ENCODE measurements around the gene ATP5F1D. TPM values are rescaled to one million over a fixed set of nuclear protein-coding genes. Genes with fewer than 3 reads are reported as not detected.

The ATP5F1D gene
- total RNA-seq, 1 experiment from 2014 or later: 179 TPM

- Mint-ChIP-seq H3K4me1 (peaks cover 0 to 12% of the 10 kb centered on the region in 2 experiments; a peak in 2 of 4 replicates), H3K27ac (no peak overlapping the region), H3K27me3 (ENCODE audit: low read depth) (peaks cover 13% of the 10 kb centered on the region), H3K9me3 (no peaks in the 10 kb centered on the region), H3K4me3 (0 out of 5 replicates have a peak overlapping the region, but pooled peaks of 1 of the 2 experiments have one; percentile 77), H3K36me3 (ENCODE audit: insufficient read depth in 1 of 3, low read depth in 3 of 3) (peaks cover 0 to 4% (median 2%) of the 10 kb centered on the region in 3 experiments; a peak in 2 of 7 replicates)
- Histone ChIP-seq H3K56ac (ENCODE audit: insufficient read length, low read depth, low read length) (no peak overlapping the region), H4K5ac (ENCODE audit: insufficient read length, low read depth, low read length) (no peak overlapping the region), H3K4me2 (ENCODE audit: insufficient read depth, insufficient read length, low read length) (no peak overlapping the region), H2AFZ (ENCODE audit: low read length) (no peak overlapping the region), H4K91ac (ENCODE audit: insufficient read length, low read depth, low read length) (no peak overlapping the region), H4K8ac (replicated peaks; ENCODE audit: insufficient read length, low read depth, low read length) (no peak overlapping the region), H4K20me1 (ENCODE audit: control insufficient read depth, insufficient read depth, insufficient read length) (no peaks in the 10 kb centered on the region), H2BK15ac (ENCODE audit: low read depth, low read length) (no peak overlapping the region), H3K4ac (ENCODE audit: low read depth, low read length) (no peak overlapping the region), H2BK120ac (ENCODE audit: low read depth, low read length, poor library complexity, severe bottlenecking) (no peak overlapping the region), H3K79me2 (ENCODE audit: insufficient read depth, low read length) (peaks cover 1% of the 10 kb centered on the region; the same call in 1 of the 2 replicates), H3K4me1 (ENCODE audit: insufficient read depth, low read length) (no peaks in the 10 kb centered on the region), H2BK5ac (ENCODE audit: insufficient read length, low read length) (no peak overlapping the region), H3K79me1 (ENCODE audit: insufficient read depth, low read depth, low read length, poor library complexity, severe bottlenecking) (no peaks in the 10 kb centered on the region), H3K9me3 (ENCODE audit: control insufficient read depth, low read depth, low read length) (no peaks in the 10 kb centered on the region), H3K23me2 (ENCODE audit: insufficient read length, low read depth, low read length, poor library complexity, severe bottlenecking) (no peaks in the 10 kb centered on the region), H3K18ac (ENCODE audit: insufficient read length, low read depth, low read length) (no peak overlapping the region), H3T11ph (ENCODE audit: low read length) (no peak overlapping the region), H2BK20ac (ENCODE audit: low read depth, low read length, poor library complexity, severe bottlenecking) (no peak overlapping the region), H3K14ac (ENCODE audit: insufficient read depth, low read length) (no peak overlapping the region), H2BK12ac (ENCODE audit: insufficient read length, low read depth, low read length) (no peak overlapping the region), H2AK5ac (ENCODE audit: insufficient read length, low read length) (no peak overlapping the region), H3K27ac (ENCODE audit: insufficient read length, low read depth, low read length) (no peak overlapping the region), H3K27me3 (ENCODE audit: insufficient read depth, low read length) (no peaks in the 10 kb centered on the region), H3K23ac (ENCODE audit: insufficient read length, low read depth, low read length) (no peak overlapping the region), H3K9ac (ENCODE audit: extremely low read depth, insufficient read length, low read length) (no peak overlapping the region)
- no CpG with 5 or more reads among the region's 35 CpGs for WGBS (ENCODE audit: extremely low coverage, insufficient read length, low lambda C conversion rate)
- no peak for DNase-seq
- no peak for TF ChIP-seq CTCF (conservative IDR thresholded peaks at IDR 0.05)
Measured at GRCh38 chr19:1293782-1294604, 52.4 kb downstream of the ATP5F1D start.

Other genes with a start within 250 kb of the ATP5F1D start
- gene GRIN3B, start 241.3 kb upstream of the ATP5F1D start, total RNA-seq (2021): 1.0 and 1.4 TPM in 2 replicates
- 169 and 171 TPM in 2 replicates for gene TMEM259, start 220.6 kb upstream of the ATP5F1D start, total RNA-seq (2021)
- gene RNU6-2, start 220.2 kb upstream of the ATP5F1D start, total RNA-seq (2021): not detected in 2 replicates
- gene CNN2, start 215.1 kb upstream of the ATP5F1D start, total RNA-seq (2021): 524 and 529 TPM in 2 replicates
- 28.3 and 34.6 TPM in 2 replicates for gene ABCA7, start 201.6 kb upstream of the ATP5F1D start, total RNA-seq (2021)
- gene ARHGAP45, start 174.6 kb upstream of the ATP5F1D start, total RNA-seq (2021): 35.0 and 39.8 TPM in 2 replicates
- gene POLR2E, start 146.4 kb upstream of the ATP5F1D start, total RNA-seq (2021): 261 and 272 TPM in 2 replicates
- gene GPX4, start 137.8 kb upstream of the ATP5F1D start, total RNA-seq (2021): 355 and 363 TPM in 2 replicates
- gene SBNO2, start 67.5 kb upstream of the ATP5F1D start, total RNA-seq (2021): 41.3 and 46.3 TPM in 2 replicates
- gene STK11, start 36.0 kb upstream of the ATP5F1D start, total RNA-seq (2021): 74.3 and 75.5 TPM in 2 replicates
- gene CBARP, start 3.7 kb upstream of the ATP5F1D start, total RNA-seq (2021): 25.6 and 28.4 TPM in 2 replicates
- 286 and 300 TPM in 2 replicates for gene MIDN, start 6.8 kb downstream of the ATP5F1D start, total RNA-seq (2021)
- gene CIRBP, start 27.6 kb downstream of the ATP5F1D start, total RNA-seq (2021): 249 and 263 TPM in 2 replicates
- 56.4 and 63.0 TPM in 2 replicates for gene FAM174C, start 33.8 kb downstream of the ATP5F1D start, total RNA-seq (2021)
- gene EFNA2, start 44.1 kb downstream of the ATP5F1D start, total RNA-seq (2021): 14.3 TPM in 2 replicates
- 83.7 and 83.9 TPM in 2 replicates for gene NDUFS7, start 142.2 kb downstream of the ATP5F1D start, total RNA-seq (2021)
- gene GAMT, start 159.8 kb downstream of the ATP5F1D start, total RNA-seq (2021): 26.6 and 27.4 TPM in 2 replicates
- 255 and 265 TPM in 2 replicates for gene DAZAP1, start 165.8 kb downstream of the ATP5F1D start, total RNA-seq (2021)
- gene RPS15, start 196.6 kb downstream of the ATP5F1D start, total RNA-seq (2021): 1,628 and 1,677 TPM in 2 replicates
- 0.68 and 2.0 TPM in 2 replicates for gene APC2, start 208.4 kb downstream of the ATP5F1D start, total RNA-seq (2021)
- 30.3 and 36.8 TPM in 2 replicates for gene C19orf25, start 237.5 kb downstream of the ATP5F1D start, total RNA-seq (2021)
- gene PCSK4, start 248.6 kb downstream of the ATP5F1D start, total RNA-seq (2021): 5.8 and 9.1 TPM in 2 replicates
- gene REEP6, start 249.4 kb downstream of the ATP5F1D start, total RNA-seq (2021): 10.4 and 10.5 TPM in 2 replicates

Measured in H9 (cell line).